GM21515 (cell line): ENCODE data around the gene PFKFB3.
"Not testable (repeated sequence)": the region's sequence is repeated elsewhere in the genome, so short reads cannot be mapped to it uniquely, and the experiment has no call there.

Experiments used
- ATAC-seq: cut with Tn5 transposase; IDR thresholded peaks from one replicate; pipeline ENCODE4 v1.9.1; 2021; ENCODE audit not compliant: unreplicated experiment

The PFKFB3 gene

GRCh38 chr10:6234371-6234770 lies 31.6 kb downstream of the PFKFB3 start:
- ATAC-seq: no peak

- no peak for ATAC-seq
Observed at GRCh38 chr10:6236349-6237198, 33.8 kb downstream of the PFKFB3 start.

- no peak for ATAC-seq
Observed at GRCh38 chr10:6237199-6237530, 34.4 kb downstream of the PFKFB3 start.

DNA sequence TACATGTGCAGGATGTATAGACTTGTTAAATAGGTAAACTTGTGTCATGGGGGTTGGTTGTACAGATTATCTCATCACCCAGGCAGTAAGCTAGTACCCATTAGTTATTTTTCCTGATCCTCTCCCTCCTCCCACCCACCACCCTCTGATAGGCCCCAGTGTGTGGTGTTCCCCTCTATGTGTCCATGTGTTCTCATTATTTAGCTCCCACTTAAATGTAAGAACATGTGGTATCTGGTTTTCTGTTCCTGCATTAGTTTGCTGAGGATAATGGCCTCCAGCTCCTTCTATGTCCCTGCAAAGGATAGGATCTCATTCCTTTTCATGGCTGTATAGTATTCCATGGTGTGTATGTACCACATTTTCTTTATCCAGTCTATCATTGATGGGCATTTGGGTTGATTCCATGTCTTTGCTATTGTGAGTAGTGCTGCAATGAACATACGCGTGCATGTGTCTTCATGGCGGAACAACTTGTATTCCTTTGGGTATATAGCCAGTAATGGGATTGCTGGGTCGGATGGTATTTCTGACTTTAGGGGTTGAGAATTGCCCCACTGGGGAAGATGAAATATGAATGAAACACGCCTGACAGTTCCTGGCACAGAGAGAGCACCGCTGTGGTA lies 36.0 kb downstream of the PFKFB3 start:
- ATAC-seq: not testable (repeated sequence)

DNA sequence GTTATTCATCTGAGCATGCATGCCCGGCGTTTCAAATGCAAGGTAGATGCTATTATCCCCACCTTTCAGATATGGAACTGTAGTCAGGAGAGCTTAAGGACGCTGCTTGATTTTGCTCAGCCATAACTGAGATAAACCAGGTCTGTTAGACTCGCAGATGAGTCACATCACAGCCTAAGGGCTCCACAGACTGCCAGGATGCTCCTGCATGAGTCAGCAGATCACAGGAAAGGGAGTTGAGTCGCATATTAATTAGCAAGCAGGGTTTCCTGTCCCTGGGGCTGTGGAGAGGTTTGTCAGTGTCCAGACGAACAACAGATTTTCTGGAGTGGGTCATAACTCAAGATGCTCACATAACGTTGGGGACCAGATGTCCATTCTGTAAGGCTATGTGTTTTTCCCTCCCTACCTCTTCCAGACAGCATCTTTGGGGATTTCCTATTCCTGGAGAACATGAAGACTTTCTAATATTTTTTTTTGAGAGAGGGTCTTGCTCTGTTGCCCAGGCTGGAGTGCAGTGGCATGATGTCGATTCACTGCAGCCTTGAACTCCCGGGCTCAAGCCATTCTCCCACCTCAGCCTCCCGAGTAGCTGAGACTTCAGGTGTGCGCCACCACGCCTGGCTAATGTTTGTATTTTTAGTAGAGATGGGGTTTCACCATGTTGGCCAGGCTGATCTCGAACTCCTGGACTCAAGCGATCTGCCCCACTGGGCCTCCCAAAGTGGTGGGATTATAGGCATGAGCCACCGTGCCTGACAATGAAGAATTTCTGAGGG lies 36.7 kb downstream of the PFKFB3 start:
- ATAC-seq: no peak

GRCh38 chr10:6240254-6240653 lies 37.5 kb downstream of the PFKFB3 start:
- ATAC-seq: no peak

- no peak for ATAC-seq
Observed at GRCh38 chr10:6242089-6242488, 39.4 kb downstream of the PFKFB3 start.

GRCh38 chr10:6244510-6244909 lies 41.8 kb downstream of the PFKFB3 start:
- no peak for ATAC-seq

DNA sequence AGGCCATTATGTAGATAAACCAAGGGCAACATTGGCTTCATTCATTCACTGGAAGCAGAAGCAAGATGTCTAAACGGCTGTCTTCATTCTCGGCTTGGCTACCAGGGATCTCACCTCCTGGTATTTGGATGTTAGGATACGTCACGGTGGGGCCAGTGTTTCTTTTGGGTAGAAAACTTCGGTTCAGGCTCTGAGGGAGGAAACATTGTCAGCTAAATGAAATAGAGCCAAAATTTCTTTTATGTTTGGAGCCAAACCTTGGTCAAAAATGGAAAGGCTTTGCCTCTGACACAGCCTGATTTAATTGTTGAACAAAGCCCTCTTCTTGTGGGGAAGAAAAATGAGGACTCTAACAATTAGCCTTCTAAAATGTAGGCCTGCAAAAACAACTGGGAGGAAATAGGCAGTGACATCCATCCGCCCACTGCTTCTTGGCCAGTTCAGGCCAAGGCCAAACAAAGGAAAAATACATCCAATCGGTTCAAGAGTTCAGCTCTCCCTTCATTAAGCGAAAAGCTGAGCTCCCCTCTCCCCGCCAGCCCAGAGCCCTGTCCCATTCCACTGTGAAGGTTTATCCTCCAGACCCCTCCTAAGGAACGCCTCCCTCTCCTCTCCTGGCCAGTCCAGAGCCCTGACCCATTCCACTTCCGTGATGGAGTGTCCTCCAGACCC lies 44.4 kb downstream of the PFKFB3 start:
- ATAC-seq: no peak

DNA sequence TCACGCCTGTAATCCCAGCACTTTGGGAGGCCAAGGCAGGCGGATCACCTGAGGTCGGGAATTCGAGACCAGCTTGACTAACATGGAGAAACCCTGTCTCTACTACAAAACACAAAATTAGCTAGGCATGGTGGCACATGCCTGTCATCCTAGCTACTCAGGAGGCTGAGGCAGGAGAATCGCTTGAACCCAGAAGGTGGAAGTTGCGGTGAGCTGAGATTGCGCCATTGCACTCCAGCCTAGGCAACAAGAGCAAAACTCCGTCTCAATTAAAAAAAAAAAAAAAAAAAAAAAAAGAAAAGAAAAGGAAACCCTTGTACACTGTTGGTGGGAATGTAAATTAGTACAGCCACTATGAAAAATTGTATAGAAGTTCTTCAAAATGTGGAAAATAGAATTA lies 46.2 kb downstream of the PFKFB3 start:
- not testable (repeated sequence) for ATAC-seq

DNA sequence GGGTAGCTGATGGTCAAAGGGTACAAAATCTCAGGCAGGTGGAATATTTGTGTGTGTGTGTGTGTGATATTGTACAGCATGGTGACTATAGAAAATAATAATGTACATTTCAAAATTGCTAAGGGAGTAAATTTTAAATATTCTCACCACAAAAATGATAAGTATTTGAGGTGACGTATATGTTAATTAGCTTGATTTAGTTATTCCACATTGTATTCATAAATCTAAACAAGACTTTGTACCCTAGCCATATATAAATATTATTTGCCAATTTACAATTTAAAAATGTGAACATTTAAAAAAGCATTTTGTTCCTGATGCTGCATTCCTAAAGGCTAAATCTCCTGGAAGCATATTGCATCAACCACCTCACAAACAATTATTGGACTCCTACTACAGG lies 47.0 kb downstream of the PFKFB3 start:
- no peak for ATAC-seq

DNA sequence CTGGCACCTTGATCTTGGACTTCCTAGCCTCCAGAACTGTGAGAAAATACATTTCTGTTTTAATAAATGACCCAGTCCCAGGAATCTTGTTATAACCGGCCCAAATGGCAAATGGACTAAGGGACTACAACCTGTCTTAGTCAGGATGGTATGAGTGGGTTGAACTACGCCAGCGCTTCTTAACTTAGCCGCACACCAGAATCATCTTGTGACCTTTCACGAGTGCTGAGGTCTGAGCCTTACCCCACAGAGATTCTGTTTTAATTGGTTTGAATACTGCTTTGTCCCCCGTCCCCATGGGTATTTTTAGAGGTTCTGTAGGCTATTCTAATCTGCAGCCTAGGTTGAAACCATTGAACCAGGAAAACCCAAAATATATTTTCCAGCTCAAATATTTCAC lies 48.0 kb downstream of the PFKFB3 start:
- no peak for ATAC-seq

GRCh38 chr10:6254201-6254600 lies 51.5 kb downstream of the PFKFB3 start:
- no peak for ATAC-seq

- ATAC-seq: no peak
Observed at GRCh38 chr10:6255548-6256061, 52.9 kb downstream of the PFKFB3 start.

DNA sequence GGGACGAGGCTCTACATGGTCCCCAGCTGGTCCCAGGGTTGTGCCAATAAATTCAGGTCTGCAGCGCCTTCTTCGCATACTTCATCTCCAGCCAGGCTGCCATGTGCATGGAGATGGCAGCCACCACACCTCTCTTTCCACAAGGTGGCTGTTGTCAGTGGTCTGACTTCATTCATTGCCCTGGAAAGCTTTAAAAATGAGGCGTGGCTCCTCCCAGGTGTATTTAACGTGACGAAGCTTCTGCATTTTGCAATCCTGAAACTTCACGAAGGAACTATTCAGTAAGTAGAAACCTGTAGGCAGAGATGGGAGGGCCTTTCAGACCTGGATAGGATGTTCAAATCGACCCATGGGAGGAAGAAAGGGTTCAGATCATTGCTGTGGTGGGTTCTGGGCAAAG lies 53.7 kb downstream of the PFKFB3 start:
- ATAC-seq: no peak

GRCh38 chr10:6259153-6259552 lies 56.4 kb downstream of the PFKFB3 start:
- ATAC-seq: no peak

- ATAC-seq: no peak
Observed at GRCh38 chr10:6260843-6261242, 58.1 kb downstream of the PFKFB3 start.

GRCh38 chr10:6267941-6268340 lies 65.2 kb downstream of the PFKFB3 start:
- ATAC-seq: no peak

DNA sequence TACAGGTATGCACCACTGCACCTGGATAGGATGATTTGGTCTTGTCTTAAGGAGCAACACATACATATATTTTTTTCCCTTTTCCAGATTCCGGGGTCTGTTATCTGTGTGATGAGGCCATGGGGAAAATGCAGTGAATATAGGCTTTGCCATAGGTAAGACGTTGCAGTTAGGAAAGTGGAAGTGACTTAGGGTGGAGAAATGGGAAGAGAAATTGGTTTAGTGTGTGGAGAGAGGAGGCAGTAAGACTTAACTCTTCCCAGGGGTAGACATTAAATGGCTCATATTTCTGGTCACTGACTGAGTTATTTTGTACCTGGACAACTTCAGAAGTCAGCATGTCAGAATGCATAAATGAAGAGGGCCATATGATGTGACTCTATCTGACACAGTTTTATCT lies 66.7 kb downstream of the PFKFB3 start:
- ATAC-seq: no peak

GRCh38 chr10:6269953-6270867 lies 67.5 kb downstream of the PFKFB3 start:
- ATAC-seq: peak; percentile 54
